NCI-H1694 treated with DMSO at 0.1 percent for 48 hours (cell line): ENCODE measurements around the gene RUNX2.
A peak's percentile ranks its signal among the peaks of the same experiment; 100 is the strongest.

Experiments used
- DNase-seq: peaks from one replicate; lab custom pipeline; 2025; lab: John Stamatoyannopoulos, UW

The RUNX2 gene

DNA sequence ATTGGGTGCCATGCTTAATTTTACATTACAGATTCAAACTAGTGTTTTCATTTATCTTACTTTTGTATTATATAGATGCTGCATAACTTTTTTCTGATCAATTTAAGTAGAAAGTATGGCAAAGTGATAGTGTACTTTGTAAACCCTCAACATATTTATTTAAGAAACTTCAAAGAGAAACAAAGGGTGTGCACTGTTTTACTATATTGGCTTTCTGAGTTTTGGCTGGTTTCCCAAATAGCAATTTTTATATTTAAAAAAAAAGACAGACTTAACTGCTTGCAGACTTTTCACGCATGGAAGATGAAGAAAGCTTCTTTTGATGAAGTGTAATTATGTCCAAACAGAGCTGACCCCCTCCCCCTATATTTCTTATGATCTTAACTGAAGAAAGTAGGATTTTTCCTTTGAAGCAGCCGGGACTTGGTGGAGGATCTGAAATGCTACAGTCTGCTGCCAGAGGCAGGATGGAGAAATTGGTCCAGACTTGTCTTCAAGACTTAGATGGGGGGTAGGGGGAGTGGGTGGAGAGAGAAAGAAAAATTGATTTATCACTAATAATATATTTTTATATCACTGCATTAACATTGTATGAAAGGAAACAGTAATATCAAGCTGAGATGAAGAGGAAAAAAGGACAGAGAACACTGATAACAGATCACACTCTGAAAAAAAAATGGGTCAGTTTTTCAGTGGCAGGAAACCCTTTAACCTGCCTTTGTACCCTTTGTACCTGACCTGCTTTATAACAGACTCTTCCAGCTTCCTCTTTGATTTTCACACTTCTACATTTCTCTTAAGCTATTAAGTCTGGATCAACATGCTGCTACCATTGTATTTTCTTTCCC is 105.6 kb downstream of the RUNX2 start:
- no peak for DNase-seq

DNA sequence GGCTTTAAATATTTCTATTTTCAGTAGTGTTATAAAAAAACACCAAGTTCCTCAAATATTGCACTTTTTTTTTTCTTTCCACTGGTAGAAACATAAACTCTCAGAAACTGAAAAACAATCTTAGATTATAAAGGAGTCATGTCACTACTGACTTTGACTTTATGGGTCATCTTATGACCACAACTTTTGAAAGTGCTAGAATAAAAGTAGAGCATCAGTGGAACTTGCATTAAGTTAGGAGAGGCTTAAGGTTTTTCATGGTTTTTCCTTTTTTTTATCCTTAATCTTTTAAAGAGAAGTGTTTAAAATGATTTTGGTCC is 106.2 kb downstream of the RUNX2 start:
- no peak for DNase-seq

DNA sequence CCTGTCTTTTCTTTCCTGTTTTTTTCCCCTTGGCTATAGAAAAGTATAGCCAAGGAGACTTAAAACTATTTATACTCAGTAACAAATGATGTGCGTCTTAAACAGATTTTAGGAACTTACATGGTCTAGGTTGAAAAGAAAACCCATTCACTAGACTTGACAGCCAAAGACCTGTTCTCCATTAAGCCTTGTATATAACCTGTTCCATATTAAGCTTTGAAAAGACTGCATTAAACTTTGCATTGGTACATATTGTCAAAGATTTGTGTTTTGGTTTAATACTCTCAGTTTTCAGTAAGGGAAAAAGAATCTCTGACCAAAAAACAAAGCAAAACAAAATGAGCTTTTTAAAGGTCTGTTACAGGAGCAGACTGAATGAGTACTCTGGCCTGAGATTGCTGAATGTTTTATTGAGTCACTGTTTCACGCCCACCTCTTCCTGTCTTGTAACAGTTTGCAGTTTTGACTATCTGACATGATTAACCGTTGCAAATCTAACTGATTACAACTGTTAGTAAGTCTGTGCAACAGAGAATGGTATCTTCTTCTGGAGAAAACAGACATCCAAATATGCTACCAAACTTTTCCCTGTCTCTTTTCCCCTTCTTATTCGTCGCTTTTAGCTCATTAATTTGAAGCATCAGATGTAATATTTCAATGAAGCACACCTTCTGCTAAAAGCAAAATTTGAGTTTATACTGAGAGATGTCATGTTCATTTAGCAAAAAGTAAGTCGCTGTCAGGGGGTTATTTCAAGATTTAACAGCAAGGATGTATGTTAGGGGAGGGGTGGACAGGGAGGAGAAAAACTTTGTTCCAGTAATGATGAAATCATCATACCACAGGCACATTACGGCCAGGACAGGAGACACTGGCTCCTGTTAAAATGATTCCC is 108.7 kb downstream of the RUNX2 start:
- DNase-seq = no peak

DNA sequence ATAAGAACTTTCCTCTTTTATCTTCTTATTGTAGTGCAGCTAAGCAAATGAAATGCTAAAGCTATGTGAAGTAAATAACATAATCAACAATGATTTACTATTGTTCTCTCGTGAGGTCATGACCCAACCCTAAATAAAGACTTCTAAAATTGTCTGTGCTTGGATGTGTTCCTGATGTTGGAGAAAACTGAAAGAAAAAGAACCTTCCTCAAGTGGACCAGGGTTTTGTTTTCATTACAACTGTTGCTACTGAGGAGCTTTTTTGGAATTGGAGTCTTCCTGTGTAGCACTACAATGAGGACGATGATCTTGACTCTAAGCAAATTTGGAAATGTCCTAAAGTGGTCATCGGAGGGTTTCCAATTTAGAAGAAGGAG is 109.3 kb downstream of the RUNX2 start:
- DNase-seq = no peak

DNA sequence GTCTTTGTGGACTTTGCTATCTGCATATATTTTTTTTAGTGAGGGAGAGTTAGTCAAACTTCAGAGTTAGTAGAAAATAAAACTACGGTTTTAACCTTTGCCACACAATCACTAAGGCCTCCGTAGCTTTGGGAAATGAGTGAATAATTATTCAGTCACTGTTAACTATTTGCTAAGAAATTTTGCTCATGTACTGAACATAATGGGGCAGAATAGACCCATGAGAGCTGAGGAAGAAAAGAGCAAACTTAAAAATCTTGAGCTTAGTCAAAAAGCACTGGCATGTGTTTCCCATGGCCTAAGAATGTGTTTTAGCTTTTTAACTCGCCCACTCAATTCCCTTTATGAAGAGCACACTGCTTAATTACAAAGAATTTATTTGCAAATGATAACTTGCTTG is 110.0 kb downstream of the RUNX2 start:
- no peak for DNase-seq

DNA sequence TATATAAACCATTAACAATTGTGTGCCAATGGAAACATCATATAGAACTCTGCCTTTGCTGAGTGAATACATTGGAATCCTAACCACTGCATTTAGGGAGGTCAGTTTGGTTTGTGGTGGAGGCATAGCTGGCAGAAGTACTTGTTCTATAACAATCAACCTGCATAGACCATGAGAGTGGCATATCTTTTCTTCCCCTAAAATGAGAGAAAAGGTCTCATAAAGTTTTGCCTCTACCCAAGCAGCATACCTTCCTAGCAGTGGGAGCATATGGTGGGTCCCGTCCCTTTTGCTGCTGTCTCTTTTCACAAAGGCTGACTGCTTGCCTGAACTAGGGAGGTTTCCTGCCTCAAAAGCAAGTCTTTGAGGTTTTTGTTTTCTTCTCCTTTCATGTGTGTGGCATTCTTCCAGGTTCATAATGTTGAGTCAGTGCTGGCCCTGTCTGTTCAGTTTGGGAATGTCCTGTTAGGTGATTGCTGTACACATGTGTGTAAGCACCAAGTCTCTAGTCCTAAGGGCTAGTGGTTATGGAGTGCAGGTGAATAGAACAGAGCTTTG is 110.8 kb downstream of the RUNX2 start:
- no peak for DNase-seq

DNA sequence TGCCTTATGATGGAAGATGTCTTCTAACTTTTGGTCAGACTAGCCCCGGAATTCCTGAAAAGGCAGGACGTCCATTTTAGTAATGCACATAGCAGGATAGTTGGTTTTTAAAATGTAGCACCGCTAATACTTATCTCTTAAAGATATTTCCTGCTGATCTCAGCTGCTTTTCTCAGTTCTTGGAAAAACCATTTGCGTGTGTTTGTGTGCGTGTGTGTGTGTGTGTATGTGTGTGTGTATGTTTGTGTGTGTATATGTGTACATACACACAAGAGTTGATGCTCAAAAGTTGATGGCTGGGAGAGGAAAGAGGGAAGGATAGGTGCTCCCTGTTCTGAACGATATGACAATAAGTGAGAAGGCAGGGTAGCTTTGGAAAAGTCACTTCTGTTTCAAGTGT is 111.3 kb downstream of the RUNX2 start:
- no peak for DNase-seq

DNA sequence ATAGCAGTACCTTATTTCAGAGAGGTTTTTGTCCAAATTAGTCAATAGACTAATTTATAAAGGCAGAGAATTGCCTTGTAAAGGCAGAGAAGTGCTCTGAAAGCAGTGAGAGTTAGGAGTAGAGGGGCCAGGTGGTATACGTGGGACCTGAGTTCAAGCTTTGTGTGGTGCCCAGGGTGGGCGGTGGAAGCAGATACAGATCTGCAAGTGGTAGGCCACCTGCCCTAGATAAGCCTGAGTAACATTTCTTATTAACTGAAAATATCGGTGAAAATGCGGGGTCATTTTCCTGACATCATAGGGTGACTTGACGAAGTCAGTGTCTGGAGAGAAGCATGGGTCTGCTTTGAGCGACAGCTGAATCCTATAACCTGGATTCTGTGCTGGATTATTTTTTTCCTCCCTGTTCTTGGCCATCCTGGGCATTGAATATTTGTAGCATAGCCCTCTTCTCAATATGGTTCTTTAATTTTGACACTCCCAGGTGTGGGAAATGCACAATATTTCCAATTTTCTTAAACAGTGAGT is 111.8 kb downstream of the RUNX2 start:
- no peak for DNase-seq

DNA sequence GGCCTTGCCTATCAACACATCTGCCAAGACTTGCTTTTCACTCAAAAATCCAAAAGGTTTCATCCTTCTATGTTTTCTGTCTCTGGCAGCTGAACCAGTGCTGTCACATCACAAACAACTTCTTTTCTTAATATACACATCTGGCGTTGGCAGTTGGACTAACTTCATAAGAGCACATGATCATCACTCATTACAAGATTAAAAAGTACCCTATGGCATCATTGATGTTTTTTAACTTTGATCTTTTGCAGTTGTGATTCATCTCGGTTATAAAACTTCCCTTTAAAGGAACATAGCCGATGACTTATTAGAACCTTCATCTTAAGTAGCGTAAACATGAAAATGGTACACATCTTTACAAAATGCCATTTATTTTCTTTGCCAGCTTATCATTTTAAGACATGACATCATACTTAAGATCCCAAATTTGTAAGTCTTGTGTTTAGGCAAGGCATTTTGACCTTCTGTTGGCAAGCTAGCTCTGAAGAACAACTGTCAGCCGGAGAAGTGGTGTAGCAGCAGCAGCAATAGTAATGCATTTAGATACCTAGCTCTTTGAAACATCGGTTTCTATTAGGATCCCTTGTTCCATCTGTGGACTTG is 113.8 kb downstream of the RUNX2 start:
- no peak for DNase-seq

DNA sequence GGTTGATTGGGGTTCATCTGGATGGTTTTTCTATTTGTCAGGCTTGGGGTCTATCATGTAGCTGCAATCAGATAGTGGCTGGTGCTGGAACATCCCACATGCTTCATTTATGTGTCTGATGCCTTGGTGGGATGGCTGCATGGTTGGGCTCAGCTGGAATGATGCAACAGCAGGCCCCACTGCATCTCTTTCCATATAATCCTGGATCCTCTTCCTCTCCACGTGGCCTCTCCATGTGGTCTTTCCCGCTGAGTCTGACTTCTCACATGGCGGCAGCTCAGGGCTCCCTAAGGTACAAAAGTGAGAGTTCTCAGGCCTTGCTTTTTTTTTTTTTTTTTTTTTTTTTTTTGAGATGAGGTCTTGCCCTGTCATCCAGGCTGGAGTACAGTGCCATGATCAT is 114.6 kb downstream of the RUNX2 start:
- no peak for DNase-seq

DNA sequence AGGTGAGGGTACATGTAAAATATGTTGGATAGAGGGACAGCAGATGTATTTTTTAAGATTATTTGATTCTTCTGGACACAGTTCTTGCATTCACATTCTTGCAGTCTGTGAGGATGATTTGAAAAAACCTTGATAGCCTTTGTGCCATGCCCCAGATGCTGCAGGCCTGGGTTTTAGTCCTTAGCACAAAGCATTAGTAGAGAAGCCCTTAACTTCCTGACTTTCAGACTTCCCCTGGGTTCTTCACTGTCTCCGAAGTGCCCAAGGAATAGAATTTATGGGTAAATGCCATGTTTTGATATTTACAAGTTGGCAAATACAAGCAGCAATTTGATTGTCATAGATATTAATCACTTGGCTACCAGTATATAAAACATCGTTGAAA is 117.2 kb downstream of the RUNX2 start:
- DNase-seq = no peak

DNA sequence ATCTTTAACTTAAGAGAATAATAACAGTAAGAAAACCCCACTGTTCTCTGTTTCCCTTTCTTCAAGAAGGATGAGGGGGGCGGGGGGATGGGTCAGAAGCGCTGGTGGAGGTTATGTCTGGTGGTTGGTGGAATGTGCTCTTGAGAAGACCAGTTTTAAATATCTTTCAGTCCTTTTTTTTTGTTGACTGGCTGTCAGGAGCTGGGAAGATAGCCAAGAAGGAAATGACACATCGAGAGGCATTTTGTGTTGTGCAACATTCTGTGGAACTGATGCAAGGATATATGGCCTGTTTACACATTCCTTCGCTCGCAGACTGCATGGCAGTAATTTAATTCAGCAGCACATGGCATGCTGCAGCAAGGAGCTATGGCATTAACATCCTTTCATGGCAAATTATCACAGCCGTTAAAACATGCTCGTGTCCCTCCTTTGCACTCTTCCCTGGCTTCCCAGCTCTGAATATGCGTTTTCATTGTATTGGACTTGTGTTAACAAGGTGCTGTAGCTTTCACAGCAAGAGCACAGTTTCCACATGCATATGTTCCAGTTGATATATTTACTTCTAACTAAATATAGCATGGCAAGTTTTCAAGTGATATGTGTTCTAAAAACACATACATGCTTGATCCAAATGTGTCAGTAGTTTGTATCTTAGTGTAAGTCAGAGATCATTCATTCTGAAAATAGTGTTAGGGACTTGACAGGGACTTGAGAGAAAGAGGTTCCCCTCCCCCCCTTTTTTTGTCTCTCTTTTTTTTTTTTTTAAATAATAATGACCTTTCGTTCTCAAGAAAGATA is 117.8 kb downstream of the RUNX2 start:
- peak; percentile 23 for DNase-seq

DNA sequence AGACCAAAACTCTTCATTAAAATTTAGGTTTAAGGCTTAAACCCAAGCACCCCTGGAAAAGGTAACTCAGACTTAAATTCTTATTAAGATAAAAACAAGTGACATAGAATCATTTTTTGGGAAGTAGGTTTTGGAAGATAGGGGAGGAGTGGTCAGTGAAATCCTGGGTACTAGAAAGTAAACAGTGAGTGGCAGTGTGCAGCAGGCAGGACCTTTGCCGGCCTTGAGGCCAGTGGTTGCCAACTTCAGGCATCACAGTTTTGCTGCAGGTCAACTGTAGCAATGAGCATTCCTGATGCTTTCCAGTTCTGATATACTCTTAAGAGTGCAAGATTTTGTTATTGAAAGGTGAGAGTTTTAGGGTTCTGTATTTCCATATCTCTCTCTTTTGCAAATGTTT is 118.9 kb downstream of the RUNX2 start:
- no peak for DNase-seq

DNA sequence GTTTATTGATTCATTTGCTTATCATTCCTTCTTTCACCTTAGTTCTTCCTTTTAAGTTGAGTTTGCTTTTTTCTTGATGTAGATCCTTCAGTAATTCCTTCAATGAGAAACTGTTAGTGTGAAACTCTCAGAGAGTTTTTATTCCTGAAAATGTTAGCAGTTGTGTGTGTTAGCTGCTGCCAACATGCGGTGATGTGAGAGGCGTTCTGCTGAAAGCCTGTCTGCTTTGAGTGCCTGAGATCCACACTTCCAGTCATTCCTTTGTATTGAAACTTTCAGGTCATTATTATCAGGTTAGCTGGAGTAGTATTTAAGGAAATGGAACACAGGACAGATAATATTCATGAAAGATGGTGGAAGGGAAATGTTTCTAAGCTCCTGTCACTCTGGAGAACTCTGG is 119.6 kb downstream of the RUNX2 start:
- no peak for DNase-seq

DNA sequence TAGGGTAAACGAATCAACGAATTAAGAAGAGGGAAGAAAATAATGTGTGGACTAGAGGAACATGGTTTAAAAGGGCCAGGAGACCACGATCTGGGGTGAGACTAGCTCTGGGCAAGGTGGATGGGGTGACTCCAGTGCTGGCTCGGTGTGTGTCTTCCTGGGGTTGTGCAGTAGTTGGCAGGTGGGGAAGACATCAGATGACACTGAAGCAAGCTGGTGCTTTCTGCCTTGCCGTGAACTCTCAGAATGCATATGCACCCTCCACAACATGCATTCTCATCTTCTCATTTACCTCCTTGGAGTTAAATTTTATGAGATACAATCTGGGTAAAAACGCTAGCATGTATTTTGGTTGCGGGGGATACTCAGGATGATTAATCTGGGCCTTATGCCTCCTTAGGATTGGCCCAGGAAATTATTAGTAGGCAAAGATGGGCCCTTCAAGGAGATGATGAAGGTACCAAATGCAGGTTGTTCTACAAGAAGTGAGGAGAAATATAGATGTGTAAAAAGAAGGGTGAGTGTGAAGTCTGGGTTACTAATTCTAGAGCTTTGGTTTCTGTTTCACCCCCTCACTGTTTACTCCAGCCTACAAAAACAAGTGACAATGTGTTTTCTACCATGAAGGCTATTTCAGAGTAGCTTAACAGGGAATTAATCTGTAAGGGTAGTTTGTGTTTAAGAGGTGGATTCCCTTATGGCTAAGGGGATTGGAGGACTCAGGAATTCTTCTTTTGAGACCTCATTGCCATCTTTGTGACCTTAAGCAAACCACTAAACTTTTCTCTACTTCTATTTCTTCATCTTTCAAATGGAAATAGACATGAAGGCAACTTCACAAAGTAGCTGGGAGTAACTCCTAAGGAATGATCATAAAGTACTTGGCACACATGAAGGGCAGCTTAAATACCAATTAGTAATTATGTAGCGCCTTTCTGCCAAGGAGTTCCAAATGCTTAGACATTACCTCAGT is 120.6 kb downstream of the RUNX2 start:
- no peak for DNase-seq

DNA sequence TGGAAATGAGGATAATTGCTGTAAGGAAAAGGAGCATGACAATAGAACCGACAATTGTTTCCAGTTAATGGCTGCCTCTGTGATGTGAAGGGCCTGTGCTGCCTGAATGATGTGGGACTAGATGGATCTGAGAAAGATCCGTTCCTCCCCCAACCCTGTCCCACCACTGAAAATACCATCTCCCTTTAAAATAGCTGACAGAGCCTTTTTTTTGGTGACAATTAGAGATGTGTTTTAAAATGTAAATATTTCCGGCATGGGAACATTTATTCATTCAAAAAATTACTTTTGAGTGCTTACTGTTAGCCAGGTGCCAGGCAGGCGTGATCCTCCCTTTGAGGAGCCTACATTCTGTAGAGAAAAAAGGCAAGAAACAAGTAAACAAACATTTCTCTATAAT is 122.0 kb downstream of the RUNX2 start:
- no peak for DNase-seq

DNA sequence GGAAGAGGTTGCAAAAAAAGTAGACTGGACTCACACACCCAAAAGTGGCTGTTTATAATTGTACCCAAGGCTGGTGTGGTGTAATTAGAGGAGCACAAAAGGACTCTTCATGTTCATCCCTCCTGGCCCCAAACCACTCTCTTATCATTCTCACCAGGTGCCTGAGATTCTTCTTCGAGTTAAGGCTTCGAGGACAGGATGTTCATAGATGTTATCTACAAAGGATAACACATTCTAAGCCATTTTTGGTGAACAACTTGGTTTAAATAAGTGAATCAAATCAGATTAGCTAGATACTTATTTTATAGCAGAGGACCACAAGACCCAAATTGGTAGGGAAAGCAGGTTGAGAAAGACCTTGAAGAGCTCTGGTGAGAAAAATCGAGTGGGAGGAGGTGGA is 122.7 kb downstream of the RUNX2 start:
- DNase-seq = no peak

DNA sequence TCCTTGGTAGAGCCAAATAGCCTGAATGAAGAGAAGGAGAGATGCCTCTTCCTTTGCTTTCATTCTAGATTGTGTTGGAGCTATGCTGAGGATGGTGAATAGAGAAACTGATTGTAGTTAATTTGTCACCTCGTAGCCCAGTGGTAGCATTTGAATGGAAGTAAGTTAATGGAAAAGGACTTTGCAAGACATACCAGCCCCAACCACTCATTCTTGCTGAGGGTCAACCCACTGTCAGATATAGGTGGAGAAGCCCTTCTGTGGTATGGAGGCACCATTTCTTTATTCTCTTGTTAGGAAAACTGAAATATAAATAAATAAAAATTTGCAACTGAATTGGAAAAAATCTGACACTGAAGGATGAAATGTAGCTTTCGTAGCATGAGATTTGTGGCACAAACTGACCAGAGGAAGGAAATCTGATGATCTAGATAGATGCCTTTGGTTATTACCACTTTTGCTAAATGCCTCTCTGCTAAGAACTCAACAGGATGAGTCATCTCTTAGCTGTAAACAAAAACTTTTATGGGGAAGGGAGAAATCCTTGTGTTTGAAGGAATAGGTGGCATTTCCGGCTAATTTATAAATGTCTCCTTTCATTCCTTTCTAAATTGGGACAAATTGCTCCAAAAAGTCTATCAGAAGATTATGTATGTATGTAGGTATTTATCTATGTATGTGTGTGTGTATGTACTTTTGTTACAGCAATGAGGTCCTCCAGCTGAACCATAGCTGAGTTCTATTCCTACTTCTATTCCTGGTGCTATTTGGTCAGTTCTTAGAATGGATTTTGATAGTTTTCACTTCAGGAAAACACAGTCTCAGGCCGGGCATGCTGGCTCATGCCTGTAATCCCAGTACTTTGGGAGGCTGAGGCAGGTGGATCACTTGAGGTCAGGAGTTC is 126.1 kb downstream of the RUNX2 start:
- no peak for DNase-seq

DNA sequence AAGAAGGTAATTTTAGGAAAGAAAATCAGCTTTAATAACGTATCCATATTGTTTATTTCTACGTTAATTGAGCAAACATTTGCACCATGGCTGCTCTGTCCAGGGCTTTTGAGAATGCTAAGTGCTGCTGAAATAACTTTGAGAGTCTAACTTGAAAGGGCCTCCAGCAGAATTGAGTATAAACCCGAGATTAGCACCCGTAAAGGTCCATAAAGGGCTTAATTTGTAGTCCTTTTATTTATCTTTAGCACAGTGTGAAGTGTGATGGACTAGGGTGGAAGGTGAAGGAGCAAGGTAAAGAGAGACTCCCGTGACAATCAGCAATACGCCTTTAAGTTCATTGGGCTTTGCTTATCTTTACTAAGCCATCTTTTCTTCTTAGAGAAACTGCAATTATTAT is 127.3 kb downstream of the RUNX2 start:
- no peak for DNase-seq
